G401.6 (cell line): ENCODE data around the gene TRIM24.

ENCODE experiments used
- FAIRE-seq: peaks from 2 replicates; lab custom pipeline; 2012; peaks lifted over from hg19 to GRCh38; lab: Jason Lieb, UNC

Gene TRIM24

DNA sequence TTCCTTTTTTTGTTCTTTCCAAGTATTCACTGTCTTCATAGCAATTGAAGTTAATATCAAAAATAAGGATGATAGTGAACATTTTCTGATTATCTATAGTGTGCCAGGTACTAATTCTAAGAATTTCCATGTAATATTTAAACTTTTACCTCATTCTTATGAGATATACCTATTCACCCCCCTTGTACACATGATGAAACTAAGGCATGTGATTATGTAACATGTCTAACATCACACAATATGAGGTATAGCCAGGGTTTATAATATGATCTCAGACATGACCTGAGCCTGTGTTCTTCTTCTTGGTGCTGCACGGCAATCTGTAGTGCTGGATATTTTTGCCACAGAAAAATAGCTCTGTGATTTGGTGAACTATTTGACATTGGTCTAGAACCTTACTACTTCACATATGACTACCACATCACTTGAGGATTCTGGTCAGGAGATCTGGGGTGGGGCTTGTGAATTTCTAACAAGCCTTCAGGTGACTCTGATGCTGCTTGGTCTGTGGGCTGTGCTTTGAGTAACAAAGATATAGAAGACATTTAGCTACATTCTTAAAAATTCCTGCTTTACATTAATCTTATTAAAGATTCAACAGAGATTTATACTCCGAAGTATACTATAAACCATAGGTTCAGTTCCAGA, 79.1 kb downstream of the TRIM24 start:
- FAIRE-seq, result no peak

DNA sequence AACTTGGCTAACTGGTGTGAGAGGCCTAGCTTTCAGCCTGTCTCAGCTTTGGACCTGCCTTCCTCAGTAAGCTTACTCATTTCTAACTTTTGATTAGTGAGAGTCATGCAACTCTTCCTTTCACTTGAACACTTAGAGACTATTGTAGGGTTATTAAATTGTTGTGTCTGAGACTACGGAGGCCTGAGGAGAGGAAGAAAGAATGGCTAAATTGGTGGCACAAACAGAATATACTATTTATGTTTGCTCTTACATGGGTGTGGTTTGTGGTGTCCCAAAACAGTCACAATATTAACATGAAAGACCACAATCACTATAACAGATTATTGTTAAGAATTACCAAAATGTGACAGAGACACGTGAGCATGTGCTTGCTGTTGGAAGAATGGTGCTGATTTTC, 82.1 kb downstream of the TRIM24 start:
- FAIRE-seq, result no peak

DNA sequence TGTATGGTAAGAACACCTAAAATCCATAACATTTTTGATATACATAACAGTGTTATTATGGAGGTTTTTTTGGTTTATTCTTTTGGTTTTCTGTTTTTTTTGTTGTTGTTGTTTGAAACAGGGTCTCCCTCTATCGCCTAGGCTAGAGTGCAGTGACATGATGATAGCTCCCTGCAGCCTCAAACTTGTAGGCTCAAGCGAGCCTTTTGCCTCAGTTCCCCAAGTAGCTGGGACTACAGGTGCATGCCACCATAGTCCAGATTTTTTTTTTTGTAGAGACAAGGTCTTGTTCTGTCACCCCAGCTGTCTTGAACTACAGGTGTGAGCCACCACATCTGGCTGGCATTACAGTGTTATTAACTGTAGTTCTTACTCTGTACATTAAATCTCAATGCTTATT, 83.7 kb downstream of the TRIM24 start:
- FAIRE-seq, result no peak

DNA sequence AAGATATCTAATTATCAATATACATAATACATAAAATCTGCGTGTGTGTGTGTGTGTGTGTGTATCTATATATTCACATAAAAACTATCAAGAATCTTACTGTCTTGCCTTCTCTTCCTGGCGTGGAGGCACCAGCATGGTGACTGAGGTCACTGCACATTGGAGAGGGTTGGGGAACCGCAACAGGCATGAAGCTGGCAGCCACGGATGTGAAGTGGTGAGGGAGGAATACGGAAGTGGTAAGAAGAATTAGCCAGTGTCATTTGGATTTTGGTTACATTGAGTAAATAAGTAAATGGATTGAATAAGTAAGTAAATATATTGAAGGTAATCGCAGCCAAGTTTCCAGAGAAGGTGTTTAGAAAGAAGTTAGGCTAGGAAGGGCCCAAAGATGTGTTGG, 85.1 kb downstream of the TRIM24 start:
- FAIRE-seq, result no peak

DNA sequence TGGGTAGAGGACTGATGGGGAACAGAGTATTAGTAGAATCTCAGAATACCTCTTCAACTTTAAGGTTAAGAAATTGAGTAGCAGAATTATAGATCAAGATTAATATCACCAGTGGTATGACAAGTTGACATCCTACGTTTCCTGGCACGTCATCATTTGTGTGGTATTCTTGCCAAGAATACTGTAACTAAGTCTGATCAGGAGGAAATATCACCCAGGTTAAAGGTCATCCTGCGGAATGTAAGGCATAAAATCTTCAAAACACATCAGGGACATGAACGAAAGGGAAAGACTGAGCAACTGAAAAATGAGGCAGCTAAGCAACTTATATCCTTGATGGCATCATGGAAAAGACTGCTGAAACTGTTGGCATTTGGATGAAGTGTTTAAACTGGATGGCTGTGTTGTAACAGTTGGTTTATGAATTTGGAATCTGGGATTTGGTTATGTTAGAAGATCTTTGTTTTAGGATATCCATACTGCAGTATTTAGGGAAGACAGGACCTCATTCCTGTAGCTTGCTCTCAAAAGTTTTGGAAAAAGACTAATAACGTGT, 86.1 kb downstream of the TRIM24 start:
- no peak for FAIRE-seq

DNA sequence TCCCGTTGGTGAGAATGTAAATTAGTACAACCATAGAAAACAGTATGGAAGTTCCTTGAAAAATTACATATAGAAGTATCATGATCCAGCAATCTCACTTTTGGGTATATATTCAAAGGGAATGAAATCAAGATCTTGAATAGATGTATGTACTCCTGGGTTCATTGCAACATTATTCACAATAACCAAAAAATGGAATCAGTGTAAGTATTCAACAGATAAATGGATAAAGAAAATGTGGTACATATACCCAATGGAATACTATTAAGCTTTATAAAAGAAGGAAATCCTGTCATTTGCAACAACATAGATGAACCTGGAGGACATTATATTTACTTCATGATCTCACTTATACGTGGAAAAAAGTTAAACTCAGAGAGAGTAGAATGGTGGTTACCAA, 86.8 kb downstream of the TRIM24 start:
- FAIRE-seq, result no peak

DNA sequence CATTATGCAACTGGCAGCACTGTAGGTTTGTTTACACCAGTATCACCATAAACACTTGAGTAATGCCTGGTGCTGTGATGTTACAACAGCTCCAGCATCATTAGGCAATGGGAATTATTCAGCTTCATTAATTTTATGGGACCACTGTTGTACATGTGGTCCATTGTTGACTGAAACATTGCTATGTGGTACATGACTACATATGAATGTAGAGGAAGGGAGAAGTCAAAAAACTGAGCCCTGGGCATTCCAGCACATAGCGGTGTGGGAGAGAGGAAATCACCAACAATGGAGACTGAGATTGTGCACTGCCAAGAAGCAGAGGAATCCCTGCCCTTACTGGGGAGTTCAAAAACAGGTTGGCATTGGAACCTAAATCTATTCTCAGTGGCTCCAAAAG, 89.0 kb downstream of the TRIM24 start:
- FAIRE-seq, result no peak

DNA sequence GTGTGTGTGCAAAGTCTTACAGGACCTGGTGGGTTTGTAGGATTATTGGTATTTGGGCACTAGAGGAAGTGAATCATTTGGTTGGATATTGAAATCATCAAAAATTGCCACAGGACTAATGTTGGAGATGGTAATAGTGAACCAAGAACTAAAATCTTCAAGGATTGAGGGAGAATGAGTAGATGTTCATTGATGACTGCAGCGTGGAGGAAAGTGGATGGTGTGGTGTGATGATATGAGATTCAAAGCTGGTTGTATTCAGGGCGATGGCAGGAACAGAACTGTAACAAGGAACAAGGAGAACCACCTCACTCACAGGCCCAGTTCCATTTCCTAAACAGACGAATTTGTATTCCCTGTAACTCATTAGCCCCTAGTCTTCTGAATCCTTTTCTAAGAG, 90.3 kb downstream of the TRIM24 start:
- FAIRE-seq, result no peak

DNA sequence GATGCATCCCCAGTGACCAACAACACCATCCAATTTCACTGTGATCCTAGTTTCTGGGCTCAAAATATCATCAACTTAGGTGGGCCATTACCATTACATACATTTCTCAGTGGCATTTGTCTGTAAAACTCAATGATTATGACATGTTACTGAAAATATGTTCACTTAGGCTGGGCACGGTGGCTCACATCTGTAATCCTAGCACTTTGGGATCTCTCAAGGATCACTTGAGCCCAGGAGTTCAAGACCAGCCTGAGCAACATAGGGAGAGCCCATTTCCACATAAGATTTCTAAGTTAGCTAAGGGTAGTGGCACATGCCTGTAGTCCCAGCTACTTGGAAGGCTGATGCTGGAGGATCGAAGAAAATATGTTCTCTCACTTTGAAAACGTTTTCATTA, 91.0 kb downstream of the TRIM24 start:
- FAIRE-seq, result no peak

DNA sequence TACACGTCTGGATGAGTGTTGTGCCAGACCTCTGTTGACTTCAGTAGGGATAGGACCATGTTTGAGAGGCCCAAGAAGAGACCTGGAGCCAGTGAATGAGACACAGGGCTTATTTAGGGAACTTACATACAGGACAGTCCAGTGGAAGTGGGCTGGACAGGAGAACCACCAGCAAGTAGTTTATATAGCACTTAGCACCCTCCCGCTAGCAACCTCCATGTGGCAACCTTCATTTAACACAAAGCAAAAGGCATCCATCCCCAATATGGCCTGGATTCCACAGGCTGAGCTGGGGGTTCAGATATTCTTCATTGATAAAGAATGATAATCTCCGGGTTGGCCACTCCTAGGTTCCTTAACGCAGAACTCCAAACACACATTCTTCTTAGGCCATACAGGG, 93.7 kb downstream of the TRIM24 start:
- no peak for FAIRE-seq

DNA sequence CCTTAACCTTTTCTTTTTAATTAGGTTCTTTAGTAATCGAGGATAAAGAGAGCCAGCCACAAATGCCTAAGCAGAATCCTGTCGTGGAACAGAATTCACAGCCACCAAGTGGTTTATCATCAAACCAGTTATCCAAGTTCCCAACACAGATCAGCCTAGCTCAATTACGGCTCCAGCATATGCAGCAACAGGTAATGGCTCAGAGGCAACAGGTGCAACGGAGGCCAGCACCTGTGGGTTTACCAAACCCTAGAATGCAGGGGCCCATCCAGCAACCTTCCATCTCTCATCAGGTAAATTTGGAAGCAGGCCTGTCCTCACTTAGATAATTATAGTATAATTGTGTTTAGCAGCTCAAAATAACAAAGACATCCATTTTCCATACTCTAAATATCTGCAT, 94.6 kb downstream of the TRIM24 start:
- no peak for FAIRE-seq

DNA sequence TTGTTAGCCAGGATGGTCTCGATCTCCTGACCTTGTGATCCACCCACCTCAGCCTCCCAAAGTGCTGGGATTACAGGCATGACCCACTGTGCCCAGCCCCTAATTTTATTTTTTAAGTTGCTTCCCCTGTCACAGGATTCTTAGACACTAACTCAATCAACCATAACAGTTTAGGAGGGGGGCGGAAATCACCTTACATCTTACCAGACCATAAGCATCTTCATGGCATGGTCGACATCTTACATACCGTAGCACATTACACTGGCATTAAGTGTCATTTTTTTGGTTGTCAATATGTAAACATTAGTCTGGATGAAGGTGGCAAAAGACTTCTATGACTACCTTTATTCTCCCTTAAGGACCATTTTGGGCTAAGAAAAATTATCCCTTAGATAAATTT, 95.6 kb downstream of the TRIM24 start:
- no peak for FAIRE-seq

DNA sequence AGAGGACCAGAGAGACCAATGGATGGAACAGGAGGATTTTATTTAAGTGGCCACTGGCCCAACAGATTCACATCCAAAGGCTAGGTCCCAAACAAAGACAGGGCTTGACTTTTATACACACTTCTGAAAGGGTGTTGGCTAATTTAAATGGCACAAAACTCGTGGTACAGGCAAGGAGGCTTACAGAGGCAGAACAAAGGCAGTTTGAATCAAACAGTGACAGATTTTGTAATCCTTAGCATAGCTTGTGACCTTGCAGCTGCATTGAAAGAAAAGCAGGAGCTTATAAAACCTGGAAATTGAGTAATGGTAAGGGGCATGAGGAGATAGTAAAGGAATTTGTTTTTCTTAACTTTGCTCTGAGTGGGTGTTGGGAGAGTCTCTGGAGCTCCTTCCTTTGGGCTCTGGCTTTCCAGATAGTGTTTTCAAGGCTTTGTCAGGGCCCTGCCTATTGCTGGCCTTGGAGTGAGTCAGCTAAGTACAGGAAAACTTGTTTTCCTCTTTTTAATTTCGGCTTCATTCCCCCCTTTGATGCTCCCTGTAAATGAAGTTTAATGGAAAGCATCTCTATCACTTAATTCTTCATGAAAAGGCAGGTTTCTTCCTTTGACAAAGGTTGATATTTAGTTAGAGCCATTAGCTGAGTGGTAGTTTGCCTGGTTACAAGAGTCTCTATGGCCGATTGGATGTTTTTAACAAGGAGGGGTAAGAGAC, 96.9 kb downstream of the TRIM24 start:
- FAIRE-seq, result no peak

DNA sequence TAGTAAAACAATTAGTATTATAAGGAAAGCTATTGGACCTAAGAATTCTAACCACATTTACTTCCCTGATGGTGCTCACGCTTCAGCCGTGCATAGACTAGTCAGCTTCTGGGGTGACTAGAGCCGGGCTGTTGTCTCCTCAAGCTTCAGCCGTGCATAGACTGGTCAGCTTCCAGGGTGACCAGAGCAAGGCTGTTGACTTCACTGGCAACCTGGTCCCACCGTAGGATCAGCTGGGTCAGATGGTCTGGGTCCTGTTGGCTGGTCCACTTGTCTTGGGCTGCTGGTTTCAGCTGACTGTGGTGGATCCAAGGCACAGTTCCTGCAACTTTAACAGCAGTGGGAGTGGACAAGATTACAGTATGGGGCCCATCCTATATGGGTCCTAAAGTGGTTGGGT, 99.4 kb downstream of the TRIM24 start:
- FAIRE-seq, result no peak

DNA sequence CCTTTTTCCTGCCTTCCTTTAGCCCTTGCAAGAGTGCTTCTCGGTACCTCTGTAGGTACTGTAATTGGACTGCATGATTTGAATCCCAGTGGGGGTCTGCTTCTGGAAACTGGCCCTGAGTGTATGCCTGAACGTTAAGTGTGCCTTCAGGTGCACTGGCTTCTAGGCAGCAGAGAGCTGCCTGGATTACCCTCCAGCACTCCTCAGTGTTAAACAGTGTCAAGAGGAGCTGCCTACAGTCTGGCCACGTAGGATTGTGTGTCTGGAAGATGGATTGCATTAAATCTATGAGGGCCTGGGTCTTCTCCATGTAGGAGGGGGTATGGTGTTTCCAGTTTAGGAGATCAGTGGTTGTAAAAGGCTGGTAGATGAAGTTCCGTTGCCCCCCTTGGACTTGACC, 103.7 kb downstream of the TRIM24 start:
- no peak for FAIRE-seq

DNA sequence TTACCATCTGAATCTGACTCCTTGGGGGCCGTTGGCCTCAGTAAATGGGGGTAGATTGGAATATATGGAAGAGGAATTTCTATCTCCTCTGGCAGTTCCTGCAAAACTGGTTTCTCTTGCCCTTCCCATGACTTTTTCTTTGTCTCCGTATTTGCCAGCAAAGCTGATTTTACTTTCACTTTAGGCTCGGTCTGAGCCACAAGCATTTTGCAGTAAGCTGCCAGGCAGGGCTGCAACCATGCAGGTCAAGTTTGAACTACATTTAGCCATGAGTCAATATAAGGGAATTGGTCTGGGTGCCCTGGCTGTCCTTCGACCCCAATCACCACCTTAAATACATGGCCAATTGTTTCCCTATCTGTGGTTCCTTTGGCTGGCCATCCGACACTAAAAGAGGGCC, 104.3 kb downstream of the TRIM24 start:
- no peak for FAIRE-seq

DNA sequence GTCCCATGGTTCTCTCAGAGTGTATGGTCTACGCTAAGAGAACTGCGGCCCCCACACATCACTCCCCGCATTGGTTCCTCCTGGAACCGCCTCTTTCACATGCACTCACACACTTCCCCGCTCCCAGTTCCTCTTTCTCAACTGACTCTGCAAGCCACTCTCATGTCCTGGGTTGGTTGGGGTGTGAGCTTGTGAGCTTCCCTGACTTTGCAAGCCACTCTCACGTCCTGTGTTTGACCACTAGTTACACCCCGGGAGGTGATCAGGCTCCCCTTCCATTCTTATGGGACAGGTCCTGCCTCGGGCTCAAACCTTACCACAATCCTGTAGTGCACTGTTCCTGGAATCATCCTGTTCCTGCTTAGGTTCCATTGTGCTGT, 105.0 kb downstream of the TRIM24 start:
- no peak for FAIRE-seq

DNA sequence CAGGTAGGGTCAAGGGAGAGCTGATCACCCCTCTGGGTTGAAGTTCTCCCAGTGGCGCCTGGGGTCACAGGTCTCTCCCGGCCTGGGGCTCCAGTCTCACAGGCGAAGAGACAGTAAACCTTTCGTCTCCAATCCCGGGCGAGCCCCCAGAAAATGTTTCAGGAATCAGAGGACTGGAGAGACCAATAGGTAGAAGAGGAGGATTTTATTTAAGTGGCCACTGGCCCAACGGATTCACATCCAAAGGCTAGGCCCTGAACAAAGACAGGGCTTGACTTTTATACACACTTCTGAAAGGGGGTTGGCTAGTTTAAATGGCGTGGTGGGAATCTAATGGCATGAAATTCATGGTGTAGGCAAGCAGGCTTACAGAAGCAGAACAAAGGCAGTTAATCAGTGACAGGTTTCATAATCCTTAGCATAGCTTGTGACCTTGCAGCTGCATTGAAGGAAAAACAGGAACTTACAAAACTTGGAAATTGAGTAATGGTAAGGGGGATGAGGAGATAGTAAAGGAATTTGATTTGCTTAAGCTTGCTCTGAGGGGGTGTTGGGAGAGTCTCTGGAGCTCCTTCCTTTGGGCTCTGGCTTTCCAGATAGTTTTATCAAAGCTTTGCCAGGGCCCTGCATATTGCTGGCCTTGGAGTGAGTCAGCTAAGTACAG, 105.5 kb downstream of the TRIM24 start:
- FAIRE-seq, result no peak

DNA sequence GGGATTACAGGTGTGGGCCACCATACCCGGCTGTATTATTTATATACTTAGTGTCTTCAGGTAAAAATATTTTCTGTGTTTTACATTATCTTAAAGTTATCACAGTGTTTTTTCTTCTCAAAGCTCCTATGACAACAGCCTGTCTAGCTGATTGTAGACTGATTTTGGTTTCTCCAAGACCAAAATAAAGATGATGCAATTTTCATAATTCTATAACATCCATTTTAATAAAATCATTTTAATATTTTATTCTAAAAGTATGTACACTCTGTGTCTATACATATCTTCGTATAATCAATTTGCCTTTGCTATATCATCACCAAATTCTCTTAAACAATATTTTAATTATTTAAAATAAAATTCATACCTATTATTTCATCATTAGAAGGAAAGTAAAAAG, 108.6 kb downstream of the TRIM24 start:
- no peak for FAIRE-seq

DNA sequence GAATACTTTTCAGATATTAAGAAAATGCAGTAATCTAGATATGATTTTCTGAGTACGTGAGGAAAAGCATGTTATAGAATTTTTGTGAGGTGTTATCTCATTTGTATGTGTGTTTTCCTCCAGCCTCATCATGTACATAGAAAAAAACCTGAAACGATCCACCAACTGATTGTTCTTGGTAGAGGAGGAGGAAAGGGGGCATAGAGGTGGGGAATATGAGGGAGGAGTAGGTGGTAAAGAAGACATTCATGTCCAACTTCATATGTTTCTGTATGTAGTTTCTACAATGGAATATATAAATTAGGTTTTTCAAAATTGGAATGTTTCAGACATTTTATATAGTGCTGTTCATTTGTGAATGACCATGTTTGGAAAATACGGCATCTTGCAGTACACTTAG, 109.4 kb downstream of the TRIM24 start:
- FAIRE-seq, result no peak

DNA sequence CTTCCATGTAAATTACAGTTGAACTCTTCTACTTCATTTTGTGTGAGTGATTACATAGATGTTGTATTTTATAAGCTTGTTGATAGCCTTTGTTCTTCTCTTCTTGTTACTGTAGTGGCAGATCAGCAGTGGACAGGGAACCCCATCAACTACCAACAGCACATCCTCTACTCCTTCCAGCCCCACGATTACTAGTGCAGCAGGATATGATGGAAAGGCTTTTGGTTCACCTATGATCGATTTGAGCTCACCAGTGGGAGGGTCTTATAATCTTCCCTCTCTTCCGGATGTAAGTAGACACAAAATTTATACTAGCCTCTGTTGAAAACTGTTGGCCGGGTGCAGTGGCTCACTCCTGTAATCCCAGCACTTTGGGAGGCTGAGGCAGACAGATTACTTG, 110.7 kb downstream of the TRIM24 start:
- no peak for FAIRE-seq

DNA sequence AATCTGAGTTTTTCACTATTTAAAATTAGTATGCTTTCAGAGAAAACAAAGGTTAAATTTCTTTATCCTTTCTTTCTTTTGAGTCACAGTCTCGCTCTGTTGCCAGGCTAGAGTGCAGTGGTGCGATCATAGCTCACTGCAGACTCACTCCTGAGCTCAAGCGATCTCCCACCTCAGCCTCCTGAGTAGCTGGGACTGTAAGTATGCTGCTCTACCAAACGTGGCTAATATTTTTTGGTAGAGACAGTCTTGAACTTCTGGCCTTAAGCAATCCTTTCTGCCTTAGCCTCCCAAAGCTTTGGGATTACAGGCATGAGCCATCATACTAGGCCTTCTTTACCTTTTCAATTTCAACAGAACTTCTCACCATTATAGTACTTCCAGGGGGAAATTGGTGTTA, 113.7 kb downstream of the TRIM24 start:
- FAIRE-seq, result no peak

DNA sequence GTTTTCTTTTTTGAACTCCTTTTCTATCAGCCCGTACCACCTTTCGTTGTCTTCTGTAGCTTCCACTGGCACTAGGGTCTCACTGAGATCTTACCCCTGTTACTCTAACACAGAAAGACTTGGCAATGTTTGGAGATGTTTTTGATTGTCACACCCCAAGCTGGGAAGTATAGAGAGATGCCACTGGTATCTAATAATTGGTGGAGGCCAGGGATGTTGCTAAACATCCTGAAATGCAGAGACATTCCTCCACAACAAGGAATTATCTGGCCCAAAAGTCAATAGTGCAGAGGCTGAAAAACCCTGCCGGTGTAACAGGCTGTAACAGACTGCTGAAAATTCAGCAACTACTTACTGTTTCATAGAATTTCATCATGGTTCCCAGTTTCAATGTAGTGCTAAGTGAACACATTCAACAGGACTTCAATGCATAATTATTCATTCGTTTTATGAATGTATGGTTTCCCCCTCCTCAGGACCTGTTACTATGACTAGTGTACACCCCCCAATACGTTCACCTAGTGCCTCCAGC, 115.9 kb downstream of the TRIM24 start:
- FAIRE-seq, result no peak
